GM12865 (cell line): ENCODE data around the gene NGFR.

Experiments
- DNase-seq: peaks from one replicate; pipeline ENCODE4 v3.0.0; 2010; ENCODE audit warnings: low read depth
- H3K4me3 ChIP-seq: 2 replicates; pipeline ENCODE4 v1.5.1; 2011; ENCODE audit warnings: mild to moderate bottlenecking, low read depth, low read length, control low read depth
- TF ChIP-seq, protein P1 (sequence below): IDR thresholded peaks from 2 replicates; pipeline ENCODE4 v1.5.1; 2011; ENCODE audit warnings: low read length, control low read depth, low read depth, inconsistent platforms; ENCODE audit not compliant: insufficient read depth; ENCODE audit errors: missing control alignments

Gene NGFR

GRCh38 chr17:49488612-49489011 is 6.5 kb upstream of the NGFR start:
- DNase-seq: no peak
- no peak overlapping the region for H3K4me3 ChIP-seq
- TF ChIP-seq, protein P1, sequence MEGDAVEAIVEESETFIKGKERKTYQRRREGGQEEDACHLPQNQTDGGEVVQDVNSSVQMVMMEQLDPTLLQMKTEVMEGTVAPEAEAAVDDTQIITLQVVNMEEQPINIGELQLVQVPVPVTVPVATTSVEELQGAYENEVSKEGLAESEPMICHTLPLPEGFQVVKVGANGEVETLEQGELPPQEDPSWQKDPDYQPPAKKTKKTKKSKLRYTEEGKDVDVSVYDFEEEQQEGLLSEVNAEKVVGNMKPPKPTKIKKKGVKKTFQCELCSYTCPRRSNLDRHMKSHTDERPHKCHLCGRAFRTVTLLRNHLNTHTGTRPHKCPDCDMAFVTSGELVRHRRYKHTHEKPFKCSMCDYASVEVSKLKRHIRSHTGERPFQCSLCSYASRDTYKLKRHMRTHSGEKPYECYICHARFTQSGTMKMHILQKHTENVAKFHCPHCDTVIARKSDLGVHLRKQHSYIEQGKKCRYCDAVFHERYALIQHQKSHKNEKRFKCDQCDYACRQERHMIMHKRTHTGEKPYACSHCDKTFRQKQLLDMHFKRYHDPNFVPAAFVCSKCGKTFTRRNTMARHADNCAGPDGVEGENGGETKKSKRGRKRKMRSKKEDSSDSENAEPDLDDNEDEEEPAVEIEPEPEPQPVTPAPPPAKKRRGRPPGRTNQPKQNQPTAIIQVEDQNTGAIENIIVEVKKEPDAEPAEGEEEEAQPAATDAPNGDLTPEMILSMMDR: no peak

DNA sequence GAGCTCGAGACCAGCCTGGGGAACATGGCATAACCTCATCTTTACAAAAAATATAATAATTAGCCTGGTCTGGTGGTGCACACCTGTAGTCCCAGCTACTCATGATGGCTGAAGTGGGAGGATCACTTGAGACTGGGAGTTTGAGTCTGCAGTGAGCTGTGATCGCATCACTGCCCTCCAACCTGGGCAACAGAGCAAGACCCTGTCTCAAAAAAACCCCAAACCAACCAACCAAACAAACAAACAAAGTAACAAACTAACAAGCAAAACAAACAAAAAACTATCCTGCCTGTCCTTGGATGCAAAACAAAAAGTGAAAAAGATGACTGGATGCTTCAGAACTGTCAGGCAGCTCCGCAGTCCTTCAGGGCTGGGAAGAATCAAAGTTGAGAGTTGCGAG is 5.7 kb upstream of the NGFR start:
- TF ChIP-seq, protein P1: no peak
- no peak for DNase-seq
- no peak overlapping the region for H3K4me3 ChIP-seq

GRCh38 chr17:49490276-49490675 is 4.8 kb upstream of the NGFR start:
- H3K4me3 ChIP-seq: no peak overlapping the region
- no peak for DNase-seq
- TF ChIP-seq, protein P1: no peak

GRCh38 chr17:49491192-49491769 is 3.8 kb upstream of the NGFR start:
- no peak overlapping the region for H3K4me3 ChIP-seq
- TF ChIP-seq, protein P1: no peak
- no peak for DNase-seq

DNA sequence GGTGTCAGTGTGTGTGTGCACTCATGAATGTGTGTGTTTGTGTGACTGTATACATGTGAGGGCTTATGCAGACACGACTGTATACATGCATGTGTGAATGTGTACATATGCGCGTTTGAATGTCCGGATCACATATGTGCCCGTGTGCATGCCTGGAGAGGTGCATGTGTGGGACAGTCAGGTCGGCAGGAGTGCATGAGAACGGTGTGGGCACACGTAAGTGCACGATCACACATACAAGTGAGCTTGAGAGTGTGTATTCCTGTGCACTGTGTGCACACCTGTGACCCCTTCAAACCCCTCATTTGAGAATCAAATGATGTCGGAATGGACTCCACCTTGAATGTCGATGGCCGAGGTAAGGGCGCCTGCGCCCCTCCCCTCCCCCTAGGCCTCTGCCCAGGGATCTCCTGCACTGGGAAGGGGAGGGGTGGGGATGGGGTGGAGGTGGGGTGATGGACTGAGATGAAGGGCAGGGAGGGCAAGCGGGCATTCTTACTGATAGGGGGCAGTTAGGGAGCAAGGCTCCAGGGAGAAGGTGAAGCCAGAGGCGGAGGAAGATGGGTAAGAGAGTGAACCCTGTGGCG is 601 bp upstream of the NGFR start:
- peak overlapping the region; percentile 48 for H3K4me3 ChIP-seq
- TF ChIP-seq, protein P1: no peak
- no peak for DNase-seq

DNA sequence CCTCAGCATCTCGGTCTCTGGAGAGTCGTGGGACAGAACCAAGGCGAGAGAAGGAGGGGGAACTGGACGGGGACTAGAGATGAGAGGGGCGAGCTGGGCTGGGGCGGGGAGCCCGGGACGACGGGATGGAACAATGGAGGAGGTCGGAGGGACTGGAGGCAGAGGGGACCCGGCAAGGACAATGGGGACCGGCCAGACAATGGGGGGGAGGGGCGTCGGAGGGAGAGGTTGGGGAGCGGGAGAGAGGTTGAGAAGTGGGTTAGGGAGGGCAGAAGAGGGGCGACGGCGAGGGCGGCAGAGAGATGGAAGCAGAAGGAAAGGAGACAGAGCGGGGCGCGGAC is 719 bp downstream of the NGFR start:
- no peak for DNase-seq
- H3K4me3 ChIP-seq: peak overlapping the region; percentile 36
- TF ChIP-seq, protein P1: no peak
